ENCODE measurements around the gene MFSD1. TPM values are rescaled to one million over a fixed set of nuclear protein-coding genes. Genes with fewer than 3 reads are reported as not detected.

The MFSD1 gene
- total RNA-seq = 10 to 100 TPM; 57.1 to 83.7 (median 64.3) TPM

GRCh38 chr3:158801696-158802408, at the start of gene MFSD1:
TSS of gene MFSD1 (plus strand) at chr3:158802054. CDS start at chr3:158802153, 99 bp downstream.
- Histone ChIP-seq H3K4me3 (peak within 1 kb of the TSS; percentile 66 to 91 (median 86)), H3K4me1 (peaks cover 0 to 41% (median 11%) of the 10 kb centered on the region in 4 donors), H3K36me3 (no peaks in the 10 kb centered on the region), H3K27ac (peak within 1 kb of the TSS; percentile 16 to 89 (median 80)), H3K27me3 (no peaks in the 10 kb centered on the region), H3K9me3 (no peaks in the 10 kb centered on the region)
- 1% methylated on average over 51 to 60 of the region's 61 CpGs for WGBS, 2 donors
- TF ChIP-seq CTCF (IDR thresholded peaks at IDR 0.05) (no peak), POLR2A (IDR thresholded peaks at IDR 0.05) (peak; percentile 68 to 78), EP300 (IDR thresholded peaks at IDR 0.05) (peak; percentile 82 to 96)
- peak; percentile 94 to 97 for DNase-seq (ENCODE audit: low spot score in 2 of 2)

GRCh38 chr3:158753854-158754253, 48.0 kb upstream of the MFSD1 start:
- TF ChIP-seq CTCF (IDR thresholded peaks at IDR 0.05) = no peak
- no peak for TF ChIP-seq EP300 (IDR thresholded peaks at IDR 0.05)
- TF ChIP-seq POLR2A (IDR thresholded peaks at IDR 0.05) = no peak
- no peaks in the 10 kb centered on the region for H3K9me3 ChIP-seq
- WGBS, 2 donors = 84 to 94% methylated on average over 5 of the region's 5 CpGs
- H3K27me3 ChIP-seq = no peaks in the 10 kb centered on the region
- no peak for DNase-seq (ENCODE audit: low spot score in 2 of 2)
- H3K27ac ChIP-seq = no peak overlapping the region
- peaks cover 0 to 5% (median 0%) of the 10 kb centered on the region in 4 donors for H3K4me1 ChIP-seq
- H3K36me3 ChIP-seq = peaks cover 0 to 7% (median 0%) of the 10 kb centered on the region in 3 donors
- H3K4me3 ChIP-seq = no peak overlapping the region

- H3K9me3 ChIP-seq = no peaks in the 10 kb centered on the region
- no peak for DNase-seq (ENCODE audit: low spot score in 2 of 2)
- TF ChIP-seq EP300 (IDR thresholded peaks at IDR 0.05) (no peak), POLR2A (IDR thresholded peaks at IDR 0.05) (no peak), CTCF (IDR thresholded peaks at IDR 0.05) (no peak)
- H3K36me3 ChIP-seq = no peaks in the 10 kb centered on the region
- H3K27ac ChIP-seq = peak overlapping the region in 1 of 4 donors; percentile 25
- H3K4me1 ChIP-seq = peaks cover 0 to 5% (median 0%) of the 10 kb centered on the region in 4 donors
- 41 to 48% methylated on average over 2 of the region's 2 CpGs for WGBS, 2 donors
- no peak overlapping the region for H3K4me3 ChIP-seq
- no peaks in the 10 kb centered on the region for H3K27me3 ChIP-seq
These were observed 46.4 kb upstream of the MFSD1 start for GRCh38 chr3:158755421-158755820.

GRCh38 chr3:158761350-158761749, 40.5 kb upstream of the MFSD1 start:
- Histone ChIP-seq H3K36me3 (no peaks in the 10 kb centered on the region), H3K27ac (peak overlapping the region in 2 of 4 donors; percentile 73 to 77), H3K27me3 (no peaks in the 10 kb centered on the region), H3K4me3 (no peak overlapping the region), H3K4me1 (peaks cover 0 to 34% (median 5%) of the 10 kb centered on the region in 4 donors), H3K9me3 (no peaks in the 10 kb centered on the region)
- no peak for DNase-seq (ENCODE audit: low spot score in 2 of 2)
- WGBS, 2 donors = 79 to 89% methylated on average over 3 of the region's 3 CpGs
- TF ChIP-seq EP300 (IDR thresholded peaks at IDR 0.05) (no peak), CTCF (IDR thresholded peaks at IDR 0.05) (no peak), POLR2A (IDR thresholded peaks at IDR 0.05) (no peak)

GRCh38 chr3:158762701-158763100, 39.2 kb upstream of the MFSD1 start:
- no peaks in the 10 kb centered on the region for H3K27me3 ChIP-seq
- TF ChIP-seq CTCF (IDR thresholded peaks at IDR 0.05) = no peak
- peak in 1 of 2 donors; percentile 68 for TF ChIP-seq EP300 (IDR thresholded peaks at IDR 0.05)
- H3K4me3 ChIP-seq = no peak overlapping the region
- WGBS, 2 donors = 44 to 61% methylated on average over 4 of the region's 4 CpGs
- peak overlapping the region in 3 of 4 donors; percentile 39 to 80 (median 73) for H3K27ac ChIP-seq
- H3K36me3 ChIP-seq = no peaks in the 10 kb centered on the region
- no peaks in the 10 kb centered on the region for H3K9me3 ChIP-seq
- H3K4me1 ChIP-seq = peaks cover 0 to 41% (median 6%) of the 10 kb centered on the region in 4 donors
- DNase-seq (ENCODE audit: low spot score in 2 of 2) = no peak

Measured in tibial nerve (tissue), 4 donors.